DMS153 (cell line): ENCODE results near the gene CPNE7.
A peak's percentile ranks its signal among the peaks of the same experiment; 100 is the strongest.
"Not testable (repeated sequence)": the region's sequence is repeated elsewhere in the genome, so short reads cannot be mapped to it uniquely, and the experiment has no call there.

Source experiments
- DNase-seq: peaks from one replicate; lab custom pipeline; 2025; lab: John Stamatoyannopoulos, UW

CPNE7 gene

DNA sequence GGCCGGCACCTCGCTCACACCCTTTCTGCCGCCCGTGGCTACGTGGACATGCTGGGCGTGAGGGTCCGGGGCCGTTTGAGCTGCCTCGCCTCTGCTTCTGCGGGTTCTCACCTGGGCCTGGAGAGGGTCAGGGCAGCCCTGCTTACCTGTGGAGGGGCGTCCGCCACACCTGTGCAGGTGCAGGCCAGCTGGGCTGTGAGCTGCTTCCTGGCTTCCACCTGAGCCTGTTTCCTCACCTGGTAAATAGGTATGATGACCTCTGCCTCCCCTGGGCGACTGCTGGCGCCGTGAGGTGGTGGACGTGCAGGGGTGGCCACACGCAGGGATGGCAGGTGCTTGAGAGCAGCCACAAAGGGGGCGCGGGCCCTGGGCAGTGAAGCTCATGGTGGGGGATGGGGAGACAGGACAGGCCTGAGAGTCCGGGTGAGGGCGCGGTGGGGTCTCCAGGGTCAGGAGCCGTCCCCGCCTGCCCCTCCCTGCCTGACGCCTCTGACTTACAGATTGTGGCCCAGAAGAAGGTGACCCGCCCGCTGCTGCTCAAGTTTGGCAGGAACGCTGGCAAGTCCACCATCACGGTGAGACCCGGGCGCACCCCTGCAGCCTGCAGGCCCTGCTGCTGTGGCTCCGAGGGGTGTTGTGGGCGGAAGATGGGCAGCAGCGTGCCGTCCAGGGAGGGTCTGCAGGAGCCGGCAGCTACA is 7.8 kb downstream of the CPNE7 start:
- no peak for DNase-seq

- DNase-seq, result no peak
Observed at GRCh38 chr16:89583895-89584644, 8.5 kb downstream of the CPNE7 start.

GRCh38 chr16:89584768-89585549 is 9.4 kb downstream of the CPNE7 start:
- DNase-seq, result peak; percentile 50

GRCh38 chr16:89586218-89586617 is 10.7 kb downstream of the CPNE7 start:
- no peak for DNase-seq

DNA sequence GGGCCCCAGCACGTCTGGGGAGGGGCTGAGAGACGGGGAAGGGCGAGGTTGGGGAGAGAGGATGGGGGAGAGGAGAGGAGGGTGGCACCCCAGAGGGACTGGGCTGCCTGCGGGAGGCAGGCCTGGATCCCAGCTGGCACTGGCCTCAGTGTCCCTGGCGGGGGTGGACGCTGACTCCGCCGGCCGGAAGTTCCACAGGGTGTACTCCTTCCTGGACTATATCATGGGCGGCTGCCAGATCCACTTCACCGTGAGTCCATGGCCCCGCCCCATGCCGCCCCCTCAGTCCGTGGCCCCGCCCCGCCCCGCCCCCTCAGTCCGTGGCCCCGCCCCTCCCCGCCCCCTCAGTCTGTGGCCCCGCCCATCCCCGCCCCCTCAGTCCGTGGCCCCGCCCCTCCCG is 11.3 kb downstream of the CPNE7 start:
- peak; percentile 37 for DNase-seq

GRCh38 chr16:89587676-89588075 is 12.1 kb downstream of the CPNE7 start:
- DNase-seq, result not testable (repeated sequence)

DNA sequence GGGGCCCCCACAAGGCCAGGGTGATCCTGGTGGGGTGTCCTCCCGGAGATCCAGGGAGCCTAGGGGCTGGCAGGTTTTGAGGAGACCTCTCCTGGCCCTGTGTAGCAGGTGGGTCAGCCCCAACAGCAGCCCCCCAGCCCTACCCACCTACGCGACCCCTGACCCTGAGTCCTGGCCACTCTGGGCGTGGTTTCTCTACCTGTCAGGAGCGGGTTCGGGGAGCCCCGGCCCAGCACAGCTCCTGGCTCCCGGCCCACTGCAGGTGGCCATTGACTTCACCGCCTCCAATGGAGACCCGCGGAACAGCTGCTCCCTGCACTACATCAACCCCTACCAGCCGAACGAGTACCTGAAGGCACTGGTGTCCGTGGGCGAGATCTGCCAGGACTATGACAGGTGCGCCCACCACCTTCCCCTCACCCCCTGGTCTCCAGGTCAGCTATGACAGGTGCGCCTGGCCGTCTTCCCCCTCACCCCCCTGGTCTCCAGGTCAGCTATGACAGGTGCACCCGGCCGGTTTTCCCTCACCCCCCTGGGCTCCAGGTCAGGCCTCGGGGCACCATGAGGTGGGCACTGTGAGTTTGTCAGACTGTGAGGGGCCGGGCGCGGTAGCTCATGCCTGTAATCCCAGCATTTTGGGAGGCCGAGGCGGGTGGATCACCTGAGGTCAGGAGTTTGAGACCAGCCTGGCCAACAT is 13.0 kb downstream of the CPNE7 start:
- no peak for DNase-seq

GRCh38 chr16:89589241-89589926 is 13.8 kb downstream of the CPNE7 start:
- DNase-seq, result no peak

DNA sequence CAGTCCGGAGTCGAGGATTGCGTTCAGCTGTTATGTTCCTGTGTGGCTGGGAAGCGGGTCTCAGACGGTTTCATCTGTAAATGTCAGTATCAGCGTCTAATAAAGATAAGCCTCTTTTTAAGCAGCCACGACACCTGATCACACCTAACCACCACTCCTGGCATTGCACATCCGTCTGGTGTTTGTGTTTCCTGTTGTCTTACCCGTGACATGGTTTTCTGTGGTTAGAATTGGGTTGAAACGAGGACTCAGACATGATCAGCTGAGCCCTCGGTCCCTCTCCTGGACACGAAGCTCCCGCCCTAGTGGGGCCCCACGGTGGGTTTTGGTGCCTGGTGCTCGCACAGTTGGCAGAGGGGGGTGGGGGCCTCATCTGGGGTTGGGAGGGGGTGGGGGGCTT is 18.3 kb downstream of the CPNE7 start:
- DNase-seq, result no peak

GRCh38 chr16:89595330-89596060 is 19.9 kb downstream of the CPNE7 start:
- no peak for DNase-seq

GRCh38 chr16:89596061-89596689 is 20.6 kb downstream of the CPNE7 start:
- DNase-seq, result no peak

DNA sequence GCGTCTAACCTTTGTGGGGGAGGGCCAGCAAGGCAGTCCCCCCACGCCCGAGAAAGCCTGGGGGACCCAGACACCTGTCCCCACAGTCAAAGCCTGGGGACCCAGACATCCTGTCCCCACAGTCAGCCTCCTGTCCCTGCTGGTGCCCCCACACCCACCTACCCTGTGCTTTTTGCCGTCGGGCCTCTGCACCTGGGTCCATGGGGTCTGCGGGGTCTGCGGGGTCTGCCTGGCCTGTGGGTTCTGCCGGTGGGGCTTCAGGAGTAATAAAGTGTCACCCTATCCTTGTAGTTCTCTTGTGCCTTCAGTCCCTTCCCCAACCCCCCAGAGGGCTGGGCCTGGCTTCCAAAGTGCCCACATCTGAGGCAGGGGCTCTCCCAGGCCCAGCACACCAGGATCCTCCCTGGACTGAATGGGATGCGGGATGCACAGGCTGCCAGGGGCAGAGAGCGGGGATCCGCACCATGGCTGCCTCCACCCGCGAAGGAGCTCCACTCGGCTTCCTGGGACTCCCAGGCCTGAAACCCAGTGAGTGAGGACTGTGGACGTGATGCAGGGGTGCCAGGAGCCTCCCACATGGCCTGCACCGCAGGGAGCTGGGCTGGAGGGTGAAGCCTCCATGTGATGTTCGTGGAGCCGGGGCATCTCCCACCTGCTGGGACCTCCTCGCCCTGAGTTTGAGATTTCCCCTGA is 21.5 kb downstream of the CPNE7 start:
- DNase-seq, result no peak

- no peak for DNase-seq
Observed at GRCh38 chr16:89598199-89598598, 22.6 kb downstream of the CPNE7 start.

GRCh38 chr16:89599451-89599858 is 23.9 kb downstream of the CPNE7 start:
- peak; percentile 41 for DNase-seq

- no peak for DNase-seq
Observed at GRCh38 chr16:89599902-89600301, 24.3 kb downstream of the CPNE7 start.

- DNase-seq, result no peak
Observed at GRCh38 chr16:89600427-89600826, 24.9 kb downstream of the CPNE7 start.

DNA sequence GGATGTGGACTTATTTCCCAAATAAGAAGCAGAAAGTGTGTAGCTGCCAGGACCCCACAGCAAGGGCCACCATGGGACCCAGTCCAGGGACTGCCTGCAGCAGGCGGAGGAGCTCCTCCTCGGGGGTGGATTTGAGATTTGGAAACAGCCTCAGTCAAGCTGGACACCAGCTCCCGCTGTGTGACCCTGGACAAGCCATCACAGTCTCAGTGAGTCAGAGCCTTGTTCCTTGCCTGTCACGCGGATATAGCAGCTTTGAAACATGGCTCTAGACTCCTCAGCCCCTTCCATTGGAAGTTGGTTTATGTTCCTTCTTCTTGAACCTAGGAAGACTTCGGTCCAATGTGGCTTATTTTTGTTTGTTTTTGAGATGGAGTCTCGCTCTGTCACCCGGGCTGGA is 25.4 kb downstream of the CPNE7 start:
- DNase-seq, result no peak

- DNase-seq, result no peak
Observed at GRCh38 chr16:89601906-89602272, 26.3 kb downstream of the CPNE7 start.

- no peak for DNase-seq
Observed at GRCh38 chr16:89602273-89602951, 26.9 kb downstream of the CPNE7 start.
